HepG2 (cell line): Measurements from ENCODE around the gene TMEM141. TPM values are rescaled to one million over a fixed set of nuclear protein-coding genes. Genes with fewer than 3 reads are reported as not detected.

Experiments used
- ATM ChIP-seq: fragments of 450-650 bp; IDR thresholded peaks from 2 replicates; pipeline ENCODE4 v1.7.1; 2017; ENCODE audit warnings: mild to moderate bottlenecking, borderline replicate concordance
- FOXM1 ChIP-seq: sonication (generic); formaldehyde crosslinking; IDR thresholded peaks from 2 replicates; pipeline ENCODE4 v1.5.0; 2020; ENCODE audit warnings: missing genetic modification reagents
- GLMP ChIP-seq: sonication (generic); formaldehyde crosslinking; IDR thresholded peaks from 2 replicates; pipeline ENCODE4 v1.9.0; 2021; ENCODE audit warnings: missing genetic modification reagents, mild to moderate bottlenecking, borderline replicate concordance
- MEIS2 ChIP-seq: sonication (generic); formaldehyde crosslinking; IDR thresholded peaks from 2 replicates; pipeline ENCODE4 v1.9.0; 2021; ENCODE audit warnings: mild to moderate bottlenecking, missing genetic modification reagents
- NAIF1 ChIP-seq: sonication (generic); formaldehyde crosslinking; IDR thresholded peaks from 2 replicates; pipeline ENCODE4 v1.5.0; 2020; ENCODE audit warnings: mild to moderate bottlenecking, missing genetic modification reagents, borderline replicate concordance
- PBX3 ChIP-seq: sonication (generic); formaldehyde crosslinking; IDR thresholded peaks from 2 replicates; pipeline ENCODE4 v1.8.1; 2023; ENCODE audit warnings: missing genetic modification reagents, inconsistent platforms, borderline replicate concordance
- SOX13 ChIP-seq, 3 experiments: fragments of 450-650 bp in 1 of 3; sonication (generic) in 1 of 3; formaldehyde crosslinking in 1 of 3; IDR thresholded peaks in 2 of 3; conservative IDR thresholded peaks in 1 of 3; 2 replicates each; pipeline versions ENCODE4 v1.5.0 to v1.6.1; 2016 to 2020; ENCODE audit warnings: antibody characterized with exemption in 1 of 3, mild to moderate bottlenecking in 1 of 3, missing compliant biosample characterization in 1 of 3, missing genetic modification reagents in 1 of 3, moderate library complexity in 1 of 3
- YEATS4 ChIP-seq: sonication (generic); formaldehyde crosslinking; IDR thresholded peaks from 2 replicates; pipeline ENCODE4 v1.4.0; 2020; ENCODE audit warnings: missing genetic modification reagents, borderline replicate concordance
- ZBTB33 ChIP-seq: sonication (generic); formaldehyde crosslinking; IDR thresholded peaks from 2 replicates; pipeline ENCODE4 v1.4.0; 2020; ENCODE audit warnings: missing genetic modification reagents
- ZFP41 ChIP-seq: sonication (generic); formaldehyde crosslinking; IDR thresholded peaks from 2 replicates; pipeline ENCODE4 v1.4.0; 2020; ENCODE audit warnings: mild to moderate bottlenecking, missing genetic modification reagents, borderline replicate concordance
- ZNF160 ChIP-seq: sonication (generic); formaldehyde crosslinking; IDR thresholded peaks from 2 replicates; pipeline ENCODE4 v1.8.0; 2022; ENCODE audit warnings: mild to moderate bottlenecking, inconsistent platforms, missing genetic modification reagents
- ZNF17 ChIP-seq: sonication (generic); formaldehyde crosslinking; IDR thresholded peaks from 2 replicates; pipeline ENCODE4 v1.5.0; 2020; ENCODE audit warnings: mild to moderate bottlenecking, missing genetic modification reagents
- ZNF318 ChIP-seq: sonication (generic); formaldehyde crosslinking; IDR thresholded peaks from 2 replicates; pipeline ENCODE4 v1.4.0; 2020; ENCODE audit warnings: mild to moderate bottlenecking, missing genetic modification reagents
- ZSCAN9 ChIP-seq: IDR thresholded peaks from 2 replicates; pipeline ENCODE4 v1.6.1; 2016; ENCODE audit warnings: borderline replicate concordance
- polyA plus RNA-seq, 8 experiments: library from polyadenylated mRNA; depleted of rRNA in 3 of 8; stranded (reverse) in 7 of 8; unstranded in 1 of 8; fragments of >200 nt; fragmentation: Illumina TruSeq in 4 of 8; extraction: Trizol in 4 of 8; gene quantifications; 2 replicates each; pipeline versions ENCODE4 v1.2.1 to v1.2.3, GENCODE V29; 2011 to 2016; ENCODE audit warnings: low read depth in 4 of 8, missing spikeins in 1 of 8, mixed read lengths in 1 of 8; ENCODE audit not compliant: insufficient read depth in 1 of 8
- total RNA-seq, 5 experiments: library from RNA; depleted of rRNA; stranded (reverse); fragments of >200 nt; fragmentation: Illumina TruSeq; extraction: Trizol; gene quantifications; 2 replicates each; pipeline ENCODE4 v1.2.3, GENCODE V29; 2016; ENCODE audit warnings: low read depth in 1 of 5

TMEM141 gene
- total and polyA plus RNA-seq, 2 of the 13 experiments (the other 11 are each of a cell fraction or from before 2014, with no cell fraction given): 81.0 to 202 TPM

DNA sequence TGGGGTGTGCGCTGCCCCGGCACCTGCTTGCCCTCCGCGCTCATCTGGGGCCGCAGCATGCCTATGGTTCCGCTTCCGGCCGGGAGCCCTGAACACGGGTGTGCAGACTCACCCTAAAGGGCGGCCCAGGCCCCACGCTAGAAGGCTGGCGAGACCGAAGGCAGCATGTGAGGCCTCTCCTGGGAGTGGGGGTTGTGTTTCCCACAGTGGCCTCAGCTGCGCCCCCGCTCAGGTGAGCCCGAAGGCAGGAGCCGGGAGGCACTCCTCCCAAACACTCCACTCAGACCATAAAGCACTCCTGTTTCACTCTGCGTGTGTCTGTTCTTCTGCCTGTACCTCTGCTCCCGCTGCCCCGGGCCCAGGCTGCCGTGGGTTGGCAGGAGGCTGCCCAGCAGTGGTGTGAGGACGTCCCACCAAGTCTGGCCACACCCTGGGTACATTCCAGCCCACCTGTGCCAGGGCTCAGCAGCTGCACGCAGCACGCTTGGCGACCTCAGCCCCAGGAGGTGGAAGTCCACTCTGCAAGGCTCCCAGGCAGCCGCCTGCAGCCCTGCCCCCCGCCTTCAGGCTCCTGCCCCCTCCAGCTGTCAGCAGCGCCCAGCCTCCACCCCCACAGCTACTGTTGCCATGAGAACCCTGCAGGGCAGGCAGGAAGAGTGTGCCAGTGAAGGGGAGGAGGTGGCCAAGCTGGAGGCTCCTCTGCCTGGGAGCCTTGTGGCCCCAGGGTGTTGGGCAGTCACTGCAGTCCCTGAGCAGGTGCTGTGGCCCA, 49.9 kb downstream of the TMEM141 start (continued):
- TF ChIP-seq ZNF160 (no peak), ZBTB33 (CRISPR knock-in tag) (0 out of 2 replicates have a peak, but pooled peaks have one; percentile 5), ZNF318 (CRISPR knock-in tag) (peak; percentile 84), ZFP41 (no peak), NAIF1 (CRISPR knock-in tag) (no peak), PBX3 (CRISPR knock-in tag) (no peak), SOX13 (IDR thresholded peaks at IDR 0.05) (peak; percentile 25; the same call in 1 of the 2 replicates), SOX13 (CRISPR knock-in tag; conservative IDR thresholded peaks at IDR 0.05 in 1 of 2, IDR thresholded peaks at IDR 0.05 in 1 of 2) (no peak), FOXM1 (CRISPR knock-in tag) (no peak), MEIS2 (CRISPR knock-in tag) (no peak), ZSCAN9 (no peak), ZNF17 (CRISPR knock-in tag) (no peak), GLMP (CRISPR knock-in tag) (no peak), ATM (no peak), YEATS4 (CRISPR knock-in tag) (no peak)
